H1 (cell line): ENCODE data around the gene CBFA2T2. TPM values are rescaled to one million over a fixed set of nuclear protein-coding genes. Genes with fewer than 3 reads are reported as not detected.

Source experiments
- CTCF ChIA-PET: fragments of 300-600 bp; sonication (Branson Sonifier 250); formaldehyde crosslinking; loops from one replicate; lab custom pipeline; 2021; ENCODE audit not compliant: partially characterized antibody; lab: Charles Lee
- POLR2A ChIA-PET: fragments of 300-600 bp; sonication (Branson Sonifier 250); formaldehyde crosslinking; loops from one replicate; lab custom pipeline; 2021; ENCODE audit warnings: inconsistent platforms; ENCODE audit not compliant: partially characterized antibody; lab: Charles Lee
- DNase-seq, 2 experiments: peaks; one replicate each; pipeline versions ENCODE4 v3.0.0 to v3.0.0-alpha.2; 2010 to 2022; ENCODE audit warnings: low spot score in 2 of 2, low read depth in 1 of 2, mixed read lengths in 1 of 2
- FAIRE-seq: peaks from 2 replicates; lab custom pipeline; 2011; peaks lifted over from hg19 to GRCh38; lab: Jason Lieb, UNC
- H2AFZ ChIP-seq: 2 replicates; pipeline ENCODE4 v1.8.1; 2012; ENCODE audit warnings: low read length, inconsistent platforms
- H2AK5ac ChIP-seq: 2 replicates; pipeline ENCODE4 v1.6.1; 2013; ENCODE audit warnings: low read depth, low read length
- H2BK120ac ChIP-seq: replicated peaks from 2 replicates; pipeline ENCODE3; 2013; ENCODE audit warnings: low read depth, low read length, inconsistent platforms
- H2BK12ac ChIP-seq: 2 replicates; pipeline ENCODE4 v1.6.1; 2013; ENCODE audit warnings: low read depth, low read length
- H2BK15ac ChIP-seq: 2 replicates; pipeline ENCODE4 v1.6.1; 2013; ENCODE audit warnings: low read length
- H2BK20ac ChIP-seq: 2 replicates; pipeline ENCODE4 v1.6.1; 2013; ENCODE audit warnings: low read length
- H2BK5ac ChIP-seq: 2 replicates; pipeline ENCODE4 v1.6.1; 2013; ENCODE audit warnings: low read depth, low read length
- H3K14ac ChIP-seq: 2 replicates; pipeline ENCODE4 v1.6.1; 2013; ENCODE audit warnings: inconsistent platforms; ENCODE audit not compliant: insufficient read length
- H3K18ac ChIP-seq: 2 replicates; pipeline ENCODE4 v1.6.1; 2013; ENCODE audit warnings: low read length; ENCODE audit errors: extremely low read depth
- H3K23ac ChIP-seq: 2 replicates; pipeline ENCODE4 v1.6.1; 2013; ENCODE audit warnings: inconsistent platforms; ENCODE audit not compliant: insufficient read length
- H3K23me2 ChIP-seq: 2 replicates; pipeline ENCODE4 v1.6.1; 2013; ENCODE audit warnings: low read depth, low read length
- H3K27ac ChIP-seq: 2 replicates; pipeline ENCODE4 v1.6.1; 2011; ENCODE audit warnings: low read depth, low read length, inconsistent platforms
- H3K27me3 ChIP-seq, 4 experiments: replicated peaks in 1 of 4; 1 replicate in 1 of 4; 2 replicates in 3 of 4; pipeline versions ENCODE4 v1.6.1 to v1.8.1; 2011 to 2013; ENCODE audit warnings: low read length in 3 of 4, mild to moderate bottlenecking in 3 of 4, inconsistent platforms in 2 of 4, mixed read lengths in 2 of 4, moderate library complexity in 1 of 4; ENCODE audit not compliant: control insufficient read depth in 3 of 4, insufficient read depth in 3 of 4; ENCODE audit errors: extremely low read depth in 1 of 4
- H3K36me3 ChIP-seq, 4 experiments: 2 replicates each; pipeline versions ENCODE4 v1.6.1 to v1.8.1; 2011 to 2013; ENCODE audit warnings: mild to moderate bottlenecking in 4 of 4, low read length in 3 of 4, moderate library complexity in 2 of 4, control low read depth in 1 of 4, inconsistent platforms in 1 of 4; ENCODE audit not compliant: insufficient read depth in 4 of 4, control insufficient read depth in 2 of 4
- H3K4ac ChIP-seq: replicated peaks from 2 replicates; pipeline ENCODE3; 2013; ENCODE audit warnings: low read length, low read depth, mixed read lengths, inconsistent platforms; ENCODE audit not compliant: insufficient read length
- H3K4me1 ChIP-seq, 4 experiments: replicated peaks in 1 of 4; 1 replicate in 1 of 4; 2 replicates in 3 of 4; pipeline versions ENCODE4 v1.6.1 to v1.8.1; 2011 to 2013; ENCODE audit warnings: low read length in 3 of 4, inconsistent platforms in 2 of 4, mixed read lengths in 1 of 4; ENCODE audit not compliant: insufficient read depth in 4 of 4, control insufficient read depth in 3 of 4
- H3K4me2 ChIP-seq, 2 experiments: 2 replicates each; pipeline versions ENCODE4 v1.6.1 to v1.8.1; 2011 to 2013; ENCODE audit warnings: low read depth in 2 of 2, low read length in 2 of 2, control low read depth in 1 of 2, inconsistent platforms in 1 of 2, mild to moderate bottlenecking in 1 of 2; ENCODE audit not compliant: insufficient read depth in 1 of 2
- H3K4me3 ChIP-seq, 4 experiments: fragments of 200-600, 300-600 bp in 1 of 4; sonication (generic), shearing (Covaris generic), sonication (Bioruptor Twin) in 1 of 4; 2 replicates each; pipeline versions ENCODE4 v1.5.1 to v1.8.1; 2011 to 2016; ENCODE audit warnings: low read length in 4 of 4, low read depth in 3 of 4, control low read depth in 2 of 4, inconsistent platforms in 2 of 4, mild to moderate bottlenecking in 2 of 4, mixed read lengths in 1 of 4, moderate library complexity in 1 of 4; ENCODE audit not compliant: insufficient read depth in 2 of 4; ENCODE audit errors: extremely low read depth in 1 of 4
- H3K56ac ChIP-seq: replicated peaks from 2 replicates; pipeline ENCODE3; 2013; ENCODE audit warnings: low read depth, mild to moderate bottlenecking, mixed read lengths, low read length, inconsistent platforms; ENCODE audit not compliant: insufficient read length
- H3K79me1 ChIP-seq: 2 replicates; pipeline ENCODE4 v1.6.1; 2013; ENCODE audit warnings: low read depth, low read length, control low read depth
- H3K79me2 ChIP-seq, 2 experiments: 2 replicates each; pipeline versions ENCODE4 v1.6.1 to v1.8.1; 2012 to 2013; ENCODE audit warnings: low read length in 2 of 2, mild to moderate bottlenecking in 2 of 2, inconsistent platforms in 1 of 2; ENCODE audit not compliant: insufficient read depth in 2 of 2, control insufficient read depth in 1 of 2
- H3K9ac ChIP-seq, 4 experiments: replicated peaks in 1 of 4; 1 replicate in 1 of 4; 2 replicates in 3 of 4; pipeline versions ENCODE4 v1.6.1 to v1.8.1; 2011 to 2013; ENCODE audit warnings: low read depth in 3 of 4, low read length in 3 of 4, control low read depth in 2 of 4, mild to moderate bottlenecking in 2 of 4, moderate library complexity in 2 of 4, inconsistent platforms in 1 of 4; ENCODE audit errors: extremely low read depth in 1 of 4
- H3K9me3 ChIP-seq, 2 experiments: 2 replicates each; pipeline versions ENCODE4 v1.6.1 to v1.8.1; 2012 to 2013; ENCODE audit warnings: mild to moderate bottlenecking in 2 of 2, moderate library complexity in 2 of 2, control low read depth in 1 of 2, inconsistent platforms in 1 of 2, low read depth in 1 of 2, low read length in 1 of 2, mixed read lengths in 1 of 2; ENCODE audit not compliant: insufficient read depth in 2 of 2
- H4K20me1 ChIP-seq, 2 experiments: replicated peaks in 1 of 2; 2 replicates each; pipeline versions ENCODE3 to v1.8.1; 2011 to 2013; ENCODE audit warnings: inconsistent platforms in 2 of 2, low read length in 2 of 2, mild to moderate bottlenecking in 1 of 2; ENCODE audit not compliant: insufficient read depth in 2 of 2, control insufficient read depth in 1 of 2
- H4K5ac ChIP-seq: 2 replicates; pipeline ENCODE4 v1.6.1; 2013; ENCODE audit warnings: low read length, low read depth, mixed read lengths, inconsistent platforms; ENCODE audit not compliant: insufficient read length
- H4K8ac ChIP-seq: 2 replicates; pipeline ENCODE4 v1.8.0; 2013; ENCODE audit warnings: mild to moderate bottlenecking, moderate library complexity, low read length, inconsistent platforms; ENCODE audit not compliant: insufficient read depth; ENCODE audit errors: extremely low read depth
- H4K91ac ChIP-seq: replicated peaks from 2 replicates; pipeline ENCODE3; 2013; ENCODE audit warnings: low read length, mixed read lengths, inconsistent platforms; ENCODE audit not compliant: insufficient read length
- CBX8 ChIP-seq: fragments of 300-800, 300-1000 bp; sonication (generic); IDR thresholded peaks from 2 replicates; pipeline ENCODE4 v1.7.1; 2016; ENCODE audit warnings: low read depth, low read length, borderline replicate concordance
- CEBPB ChIP-seq: IDR thresholded peaks from 2 replicates; pipeline ENCODE4 v1.6.1; 2012; ENCODE audit warnings: low read depth, low read length
- FOSL1 ChIP-seq: IDR thresholded peaks from 2 replicates; pipeline ENCODE4 v1.6.1; 2011; ENCODE audit warnings: mild to moderate bottlenecking, low read depth, low read length, moderate library complexity; ENCODE audit not compliant: insufficient read depth
- MAX ChIP-seq: IDR thresholded peaks from 2 replicates; pipeline ENCODE4 v1.6.1; 2012; ENCODE audit warnings: inconsistent platforms
- POLR2AphosphoS5 ChIP-seq: IDR thresholded peaks from 2 replicates; pipeline ENCODE4 v1.6.1; 2011; ENCODE audit warnings: low read depth, low read length
- SAP30 ChIP-seq: fragments of 300-600 bp; sonication (generic); IDR thresholded peaks from 2 replicates; pipeline ENCODE4 v1.7.1; 2012; ENCODE audit warnings: low read length, moderate library complexity, mild to moderate bottlenecking, inconsistent platforms; ENCODE audit not compliant: insufficient read depth, insufficient replicate concordance
- SP4 ChIP-seq: IDR thresholded peaks from 2 replicates; pipeline ENCODE4 v1.6.1; 2012; ENCODE audit warnings: low read length, inconsistent platforms
- YY1 ChIP-seq: IDR thresholded peaks from 2 replicates; pipeline ENCODE4 v1.6.1; 2011; ENCODE audit warnings: low read depth, mild to moderate bottlenecking, low read length
- WGBS, 2 experiments: shearing (Covaris generic) in 1 of 2; methylation state at CpG; one replicate each; pipeline versions ENCODE4 v1.1.6 to v1.1.7; 2013 to 2015; ENCODE audit warnings: low lambda C conversion rate in 2 of 2, mixed read lengths in 2 of 2, inconsistent platforms in 1 of 2, low coverage in 1 of 2, missing lambda C conversion rate in 1 of 2; ENCODE audit not compliant: insufficient replicate concordance in 2 of 2, insufficient coverage in 1 of 2, insufficient read length in 1 of 2; ENCODE audit errors: extremely low coverage in 1 of 2, missing lambda C conversion rate in 1 of 2; 5-methylcytosine and 5-hydroxymethylcytosine counted together
- polyA plus RNA-seq, 7 experiments: library from polyadenylated mRNA; depleted of rRNA in 3 of 7; stranded (reverse) in 5 of 7; unstranded in 2 of 7; fragments of >200 nt in 5 of 7; fragments of 200-250 nt in 2 of 7; gene quantifications; 1 replicate in 5 of 7; 2 replicates in 1 of 7; 4 replicates in 1 of 7; pipeline versions ENCODE4 v1.2.1 to v1.2.3, GENCODE V29; 2011 to 2013; ENCODE audit warnings: missing spikeins in 2 of 7, mixed read lengths in 2 of 7
- total RNA-seq: library from RNA; stranded (reverse); fragmentation: NEBNext Ultra II Directional; extraction: Animal tissue kit (Norgen Biotek cat#: 25700); gene quantifications from 2 replicates; pipeline ENCODE4 v1.2.1, GENCODE V29; 2021

The CBFA2T2 gene
- total and polyA plus RNA-seq, 2 of the 8 experiments (the other 6 are each of a cell fraction or from before 2014, with no cell fraction given), result 11.6 to 12.9 TPM

DNA sequence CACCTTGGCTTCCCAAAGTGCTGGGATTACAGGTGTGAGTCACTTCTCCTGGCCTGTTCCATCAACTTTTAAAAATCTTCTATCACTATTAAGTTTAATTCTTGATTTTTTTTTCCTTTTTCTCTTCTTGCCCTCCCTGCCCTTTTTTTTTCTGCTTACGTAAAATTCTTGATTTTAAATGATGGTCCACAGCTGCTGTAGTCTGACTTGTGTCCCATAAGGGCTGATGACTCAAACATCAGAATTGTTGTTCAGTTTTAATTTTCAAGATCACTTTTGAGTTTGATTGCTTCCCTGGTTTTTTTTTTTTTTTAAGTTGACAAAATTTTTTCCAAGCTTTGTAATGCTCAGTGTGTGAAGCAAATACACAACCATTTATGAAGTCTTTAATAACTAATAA, 61.9 kb downstream of the CBFA2T2 start:
- ChIA-PET CTCF (interaction anchor here (1.0 kb wide), 2 partner anchors 65 to 94 kb away, joined by 3 read pairs; no protein-coding TSS in a partner anchor), POLR2A (interaction anchor here (1.6 kb wide), 1 partner anchor 17 kb away, joined by 3 read pairs; no protein-coding TSS in a partner anchor)
- no peak overlapping the region for H4K5ac ChIP-seq
- no peak overlapping the region for H4K91ac ChIP-seq
- no peaks in the 10 kb centered on the region for H3K9me3 ChIP-seq
- H2BK120ac ChIP-seq, result no peak overlapping the region
- no peaks in the 10 kb centered on the region for H4K20me1 ChIP-seq
- no peak overlapping the region for H3K4ac ChIP-seq
- no peaks in the 10 kb centered on the region for H3K36me3 ChIP-seq
- no peak overlapping the region for H3K27ac ChIP-seq
- TF ChIP-seq YY1, result no peak
- TF ChIP-seq CEBPB, result no peak
- no peak for TF ChIP-seq CBX8
- TF ChIP-seq SAP30, result no peak
- no peak for TF ChIP-seq SP4
- TF ChIP-seq MAX, result no peak
- TF ChIP-seq FOSL1, result no peak
- no peak for TF ChIP-seq POLR2AphosphoS5
- H3K79me1 ChIP-seq, result no peaks in the 10 kb centered on the region; the same call in 1 of the 2 replicates
- no peak overlapping the region for H2BK5ac ChIP-seq
- no peak overlapping the region for H2AFZ ChIP-seq
- no peaks in the 10 kb centered on the region; a peak in 1 of 7 replicates for H3K4me1 ChIP-seq
- H3K18ac ChIP-seq, result no peak overlapping the region
- no peak overlapping the region for H2AK5ac ChIP-seq
- no peak overlapping the region for H3K9ac ChIP-seq
- WGBS, 2 experiments, result 83% methylated on average over 1 of the region's 1 CpG; no CpG with 5 or more reads in 1 of the 2 experiments
- H2BK20ac ChIP-seq, result no peak overlapping the region
- no peak overlapping the region for H4K8ac ChIP-seq
- H3K4me3 ChIP-seq, result no peak overlapping the region
- no peak overlapping the region for H3K14ac ChIP-seq
- no peak overlapping the region for H3K23ac ChIP-seq
- no peaks in the 10 kb centered on the region for H3K27me3 ChIP-seq
- no peak for DNase-seq
- H2BK15ac ChIP-seq, result no peak overlapping the region
- no peak for FAIRE-seq
- H3K4me2 ChIP-seq, result no peak overlapping the region
- H2BK12ac ChIP-seq, result no peak overlapping the region
- no peaks in the 10 kb centered on the region for H3K23me2 ChIP-seq
- no peaks in the 10 kb centered on the region; a peak in 1 of 4 replicates for H3K79me2 ChIP-seq
- no peak overlapping the region for H3K56ac ChIP-seq
